Calu3 (cell line): Measurements from ENCODE around the gene ETV7. TPM values are rescaled to one million over a fixed set of nuclear protein-coding genes. Genes with fewer than 3 reads are reported as not detected.
A peak's percentile ranks its signal among the peaks of the same experiment; 100 is the strongest.

Source experiments
- Bru-seq: library from RNA; stranded (reverse); fragments of 400-500 nt; gene quantifications from one replicate; lab custom pipeline; 2021; lab: Mats Ljungman, UMichigan
- BruChase-seq, 2 experiments: library from RNA; stranded (reverse); fragments of 400-500 nt; gene quantifications; one replicate each; lab custom pipeline; 2021; lab: Mats Ljungman, UMichigan
- BruUV-seq: library from RNA; stranded (reverse); fragments of 400-500 nt; replicated peaks from 2 replicates; lab custom pipeline; 2021; lab: Mats Ljungman, UMichigan
- CTCF ChIA-PET: fragments of 300-600 bp; sonication (Branson Sonifier 250); formaldehyde crosslinking; loops from one replicate; lab custom pipeline; 2022; ENCODE audit warnings: antibody characterized with exemption; lab: Charles Lee
- DNase-seq: peaks from one replicate; pipeline ENCODE4 v3.0.0; 2022
- H3K27ac Mint-ChIP-seq: one replicate; pipeline ENCODE4 v1.8.0; 2022; ENCODE audit warnings: mixed read lengths; ENCODE audit not compliant: unreplicated experiment
- H3K27me3 Mint-ChIP-seq: one replicate; pipeline ENCODE4 v1.8.0; 2022; ENCODE audit warnings: mixed read lengths; ENCODE audit not compliant: unreplicated experiment
- H3K36me3 Mint-ChIP-seq: one replicate; pipeline ENCODE4 v1.8.0; 2022; ENCODE audit warnings: mild to moderate bottlenecking, moderate library complexity, mixed read lengths; ENCODE audit not compliant: insufficient read depth, unreplicated experiment
- H3K4me1 Mint-ChIP-seq: one replicate; pipeline ENCODE4 v1.8.0; 2022; ENCODE audit warnings: mild to moderate bottlenecking, low read depth, mixed read lengths; ENCODE audit not compliant: unreplicated experiment
- H3K4me3 Mint-ChIP-seq: one replicate; pipeline ENCODE4 v1.8.0; 2022; ENCODE audit warnings: mild to moderate bottlenecking, low read depth, moderate library complexity, mixed read lengths; ENCODE audit not compliant: unreplicated experiment
- H3K9me3 Mint-ChIP-seq: one replicate; pipeline ENCODE4 v1.8.0; 2022; ENCODE audit warnings: low read depth, mixed read lengths; ENCODE audit not compliant: unreplicated experiment
- CTCF ChIP-seq: fragments of 200-600 bp; IDR thresholded peaks from one replicate; pipeline ENCODE4 v1.8.0; 2022; ENCODE audit warnings: antibody characterized with exemption; ENCODE audit not compliant: unreplicated experiment
- intact Hi-C: fragments of 100-400 bp; cut with micrococcal nuclease; formaldehyde crosslinking; loops from one replicate; pipeline ENCODE4 v1.10.0; 2022; ENCODE audit not compliant: unreplicated experiment
- long read RNA-seq: library from polyadenylated mRNA; stranded (forward); transcript quantifications from one replicate; pipeline ENCODE4 v2.0.0, GENCODE V29; 2022
- total RNA-seq: library from RNA; stranded (reverse); gene quantifications from 2 replicates; pipeline ENCODE4 v1.2.3, GENCODE V29; 2022

Gene ETV7
- total RNA-seq: 2.6 and 8.7 TPM in 2 replicates
- Bru-seq, nascent RNA: percentile 51 among the genes with signal in this experiment
- percentile 43 among the genes with signal in this experiment for BruChase-seq, experiment 1, labeled RNA remaining after a 6-hour chase
- percentile 38 among the genes with signal in this experiment for BruChase-seq, experiment 2, labeled RNA remaining after a 2-hour chase
- long read RNA-seq, transcript ETV7-201 (8 exons, 1,530 nt): major isoform, 5 of 14 reads
- long read RNA-seq, partial matches to known transcripts: 1 of 14 reads
- long read RNA-seq, other reads (novel, unspliced or antisense): 2 of 14 reads

- Mint-ChIP-seq H3K4me1 (no peaks in the 10 kb centered on the region), H3K27me3 (peaks cover 15% of the 10 kb centered on the region), H3K4me3 (peak within 1 kb of the TSS; percentile 79), H3K36me3 (peaks cover 16% of the 10 kb centered on the region), H3K9me3 (no peaks in the 10 kb centered on the region), H3K27ac (peak within 1 kb of the TSS; percentile 55)
- BruUV-seq: no TSS peak
- intact Hi-C loops: loop anchor here (2.0 kb wide), 1 partner anchor 47 kb away; no protein-coding TSS in a partner anchor
- CTCF ChIA-PET: interaction anchor here (1.4 to 1.7 kb wide), 2 partner anchors 9 to 47 kb away, joined by 8 to 9 read pairs; no protein-coding TSS in a partner anchor
- peak; percentile 44 for DNase-seq
- no peak for TF ChIP-seq CTCF
Measured at GRCh38 chr6:36387440-36388303, at the start of gene ETV7. TSS of gene ETV7 (minus strand) at chr6:36387669. CDS start at chr6:36387541, 128 bp downstream.

GRCh38 chr6:36436466-36436865 is 49.0 kb upstream of the ETV7 start:
- no peak for TF ChIP-seq CTCF
- Mint-ChIP-seq H3K4me3 (no peak overlapping the region), H3K27me3 (no peaks in the 10 kb centered on the region), H3K4me1 (peaks cover 7% of the 10 kb centered on the region), H3K9me3 (no peaks in the 10 kb centered on the region), H3K36me3 (peaks cover 6% of the 10 kb centered on the region), H3K27ac (no peak overlapping the region)
- no peak for DNase-seq
- intact Hi-C loops: no loop called here
- no TSS peak for BruUV-seq
- CTCF ChIA-PET: no interaction called here

- Mint-ChIP-seq H3K36me3 (no peaks in the 10 kb centered on the region), H3K4me3 (no peak overlapping the region), H3K27me3 (no peaks in the 10 kb centered on the region), H3K27ac (no peak overlapping the region), H3K9me3 (no peaks in the 10 kb centered on the region), H3K4me1 (no peaks in the 10 kb centered on the region)
- no TSS peak for BruUV-seq
- DNase-seq: no peak
- CTCF ChIA-PET: no interaction called here
- TF ChIP-seq CTCF: no peak
- intact Hi-C loops: no loop called here
Measured at GRCh38 chr6:36432151-36432671, 44.7 kb upstream of the ETV7 start.

- H3K27me3 Mint-ChIP-seq: no peaks in the 10 kb centered on the region
- H3K9me3 Mint-ChIP-seq: no peaks in the 10 kb centered on the region
- no TSS peak for BruUV-seq
- CTCF ChIA-PET: interaction anchor here (0.6 kb wide), 1 partner anchor 83 kb away, joined by 4 read pairs; no protein-coding TSS in a partner anchor
- TF ChIP-seq CTCF: no peak
- DNase-seq: no peak
- H3K4me1 Mint-ChIP-seq: no peaks in the 10 kb centered on the region
- no peak overlapping the region for H3K4me3 Mint-ChIP-seq
- H3K27ac Mint-ChIP-seq: no peak overlapping the region
- H3K36me3 Mint-ChIP-seq: no peaks in the 10 kb centered on the region
- intact Hi-C loops: no loop called here
Measured at GRCh38 chr6:36431197-36431596, 43.7 kb upstream of the ETV7 start.
